Astrocyte of the spinal cord (primary cell): Measurements from ENCODE around the gene OSBPL10.

Source experiments
- DNase-seq: peaks from one replicate; pipeline ENCODE4 v3.0.0; 2011; ENCODE audit warnings: low read depth, low spot score
- H3K4me3 ChIP-seq: 2 replicates; pipeline ENCODE4 v1.5.1; 2011; ENCODE audit warnings: low read depth, mild to moderate bottlenecking, low read length, moderate library complexity
- in situ Hi-C: cut with HindIII; loops from 2 replicates; pipeline ENCODE4 v1.10.0; 2017; ENCODE audit warnings: low sequenced_read_pairs
- TF ChIP-seq, protein P1 (sequence below): IDR thresholded peaks from 2 replicates; pipeline ENCODE4 v1.5.1; 2012; ENCODE audit warnings: low read depth, mild to moderate bottlenecking, low read length, inconsistent platforms

The OSBPL10 gene

DNA sequence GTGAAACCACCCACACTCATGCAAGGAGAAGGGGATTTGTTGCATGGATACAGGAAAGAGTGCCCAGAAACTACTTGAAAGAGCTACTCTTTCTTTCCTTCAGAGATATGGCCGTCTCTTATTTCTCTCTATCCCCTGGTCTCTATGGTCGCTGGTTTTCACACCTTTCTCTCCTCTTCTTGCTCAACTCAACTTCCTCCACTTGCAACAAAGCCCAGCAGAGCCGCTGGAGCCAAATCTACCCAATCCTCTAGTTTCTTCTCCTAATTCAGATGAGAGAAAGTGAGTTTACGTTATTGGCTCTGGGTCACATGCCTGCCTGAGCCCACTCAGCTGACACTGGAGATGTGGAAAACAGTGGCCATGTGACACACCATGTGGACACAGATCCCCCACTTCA lies 215.2 kb downstream of the OSBPL10 start:
- DNase-seq = no peak
- in situ Hi-C loops = no loop called here
- TF ChIP-seq, protein P1, sequence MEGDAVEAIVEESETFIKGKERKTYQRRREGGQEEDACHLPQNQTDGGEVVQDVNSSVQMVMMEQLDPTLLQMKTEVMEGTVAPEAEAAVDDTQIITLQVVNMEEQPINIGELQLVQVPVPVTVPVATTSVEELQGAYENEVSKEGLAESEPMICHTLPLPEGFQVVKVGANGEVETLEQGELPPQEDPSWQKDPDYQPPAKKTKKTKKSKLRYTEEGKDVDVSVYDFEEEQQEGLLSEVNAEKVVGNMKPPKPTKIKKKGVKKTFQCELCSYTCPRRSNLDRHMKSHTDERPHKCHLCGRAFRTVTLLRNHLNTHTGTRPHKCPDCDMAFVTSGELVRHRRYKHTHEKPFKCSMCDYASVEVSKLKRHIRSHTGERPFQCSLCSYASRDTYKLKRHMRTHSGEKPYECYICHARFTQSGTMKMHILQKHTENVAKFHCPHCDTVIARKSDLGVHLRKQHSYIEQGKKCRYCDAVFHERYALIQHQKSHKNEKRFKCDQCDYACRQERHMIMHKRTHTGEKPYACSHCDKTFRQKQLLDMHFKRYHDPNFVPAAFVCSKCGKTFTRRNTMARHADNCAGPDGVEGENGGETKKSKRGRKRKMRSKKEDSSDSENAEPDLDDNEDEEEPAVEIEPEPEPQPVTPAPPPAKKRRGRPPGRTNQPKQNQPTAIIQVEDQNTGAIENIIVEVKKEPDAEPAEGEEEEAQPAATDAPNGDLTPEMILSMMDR = no peak
- no peak overlapping the region for H3K4me3 ChIP-seq

DNA sequence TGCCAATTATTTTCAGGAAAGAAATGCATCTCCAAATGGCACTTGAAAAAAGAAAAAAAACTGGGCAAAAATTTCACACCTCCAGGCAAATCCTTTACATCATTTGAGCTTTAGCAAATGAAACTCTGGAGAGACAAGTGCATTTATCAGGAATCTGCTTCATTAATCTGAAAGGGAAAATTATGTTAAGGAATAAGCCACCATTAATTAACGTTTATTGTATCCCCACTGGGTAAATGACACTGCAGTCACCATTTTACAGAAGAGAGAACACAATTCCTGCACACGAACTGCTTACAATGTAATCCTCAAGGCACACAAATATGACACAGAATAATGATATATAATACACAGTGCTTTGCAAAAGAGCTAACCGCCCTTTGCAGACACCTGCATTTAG lies 217.3 kb downstream of the OSBPL10 start:
- DNase-seq = no peak
- TF ChIP-seq, protein P1 = no peak
- H3K4me3 ChIP-seq = no peak overlapping the region
- in situ Hi-C loops = no loop called here

GRCh38 chr3:31762888-31763351 lies 218.1 kb downstream of the OSBPL10 start:
- TF ChIP-seq, protein P1 = no peak

DNA sequence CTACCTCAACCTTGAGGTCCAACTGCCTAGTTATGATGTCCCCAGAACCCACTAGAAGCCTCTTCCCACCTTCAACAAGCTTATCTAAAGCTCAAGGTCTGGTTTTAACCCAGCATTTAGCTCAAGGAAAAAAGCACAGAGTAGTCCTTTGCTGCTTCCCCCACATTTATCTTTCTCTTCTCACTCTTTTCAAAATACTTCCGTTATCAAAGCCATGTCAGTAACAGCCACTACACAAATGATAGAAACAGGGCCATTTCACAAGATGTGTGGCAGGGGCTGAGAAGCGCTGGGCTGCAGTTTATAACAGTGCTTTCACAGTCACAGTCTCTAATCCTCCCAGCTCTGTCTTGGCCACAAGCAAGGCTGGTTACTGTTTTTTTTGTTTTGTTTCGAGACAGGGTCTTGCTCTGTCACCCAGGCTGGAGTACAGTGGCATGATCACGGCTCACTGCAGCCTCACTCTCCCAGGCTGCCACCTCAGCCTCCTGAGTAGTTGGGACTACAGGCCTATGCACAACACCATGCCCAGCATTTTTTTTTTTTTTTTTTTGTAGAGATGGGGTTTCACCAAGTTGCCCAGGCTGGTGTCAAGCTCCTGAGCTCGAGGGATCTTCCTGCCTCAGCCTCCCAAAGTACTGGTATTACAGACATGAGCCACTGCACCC lies 218.8 kb downstream of the OSBPL10 start:
- no peak overlapping the region for H3K4me3 ChIP-seq
- no peak for DNase-seq
- in situ Hi-C loops = no loop called here
- TF ChIP-seq, protein P1 = no peak

More at GRCh38 chr3:31762888-31763351, 218.1 kb downstream of the OSBPL10 start:
- no peak overlapping the region for H3K4me3 ChIP-seq
- in situ Hi-C loops = no loop called here
- no peak for DNase-seq

DNA sequence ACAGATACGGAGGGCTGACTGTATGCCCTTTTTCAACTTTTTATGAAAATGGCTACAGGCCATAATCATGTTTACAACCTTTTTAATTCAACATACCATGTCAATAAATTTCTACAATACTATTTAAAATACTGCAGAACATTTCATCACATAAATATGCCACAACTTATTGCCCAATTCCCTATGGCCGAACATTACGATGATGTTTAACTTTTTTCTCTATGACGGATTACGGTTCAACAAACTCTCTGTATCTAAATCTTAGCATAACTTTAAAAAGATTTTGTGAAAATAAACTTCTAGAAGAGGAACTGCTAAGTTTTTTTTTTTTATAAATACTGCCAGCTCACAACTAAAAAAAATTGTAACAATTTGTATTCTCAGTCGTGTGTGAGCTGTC lies 220.4 kb downstream of the OSBPL10 start:
- in situ Hi-C loops = no loop called here
- no peak for DNase-seq
- TF ChIP-seq, protein P1 = no peak
- no peak overlapping the region for H3K4me3 ChIP-seq

GRCh38 chr3:31758322-31758965 lies 222.6 kb downstream of the OSBPL10 start:
- in situ Hi-C loops = no loop called here
- H3K4me3 ChIP-seq = no peak overlapping the region
- DNase-seq = no peak
- TF ChIP-seq, protein P1 = no peak
